ENCODE results near the gene SSTR3. TPM values are rescaled to one million over a fixed set of nuclear protein-coding genes. Genes with fewer than 3 reads are reported as not detected.

SSTR3 gene
- total RNA-seq, 4 donors from 2014 or later: 0.12 to 0.28 TPM; not detected in 2

GRCh38 chr22:37154925-37155712, 57.2 kb downstream of the SSTR3 start:
- ATAC-seq (ENCODE audit: low FRiP score) (no peak), DNase-seq (ENCODE audit: low spot score) (no peak)
- no peak for TF ChIP-seq CTCF (IDR thresholded peaks at IDR 0.05)

Small RNA genes lying within 50 kb of the gene (small RNA-seq; reads per million reads assigned to genes)
- not detected for gene Z82188.1

Other genes with a start within 250 kb of the SSTR3 start
- gene TST, start 193.0 kb downstream of the SSTR3 start, total RNA-seq: 100 to 1,000 TPM in 1 of 4 donors, 10 to 100 TPM in 3; 45.4 to 141 (median 78.0) TPM
- gene MPST, start 192.7 kb downstream of the SSTR3 start, total RNA-seq: 100 to 1,000 TPM in 3 of 4 donors, 10 to 100 TPM in 1; 73.9 to 193 (median 145) TPM
- 10 to 100 TPM in 1 of 4 donors, 1 to 10 TPM in 3; 6.2 to 17.3 (median 8.3) TPM for gene KCTD17, start 160.7 kb downstream of the SSTR3 start, total RNA-seq
- gene TMPRSS6, start 102.8 kb downstream of the SSTR3 start, total RNA-seq: not detected
- 1 to 10 TPM in 3 of 4 donors, under 1 TPM in 1; 0.95 to 4.4 (median 1.5) TPM for gene IL2RB, start 62.6 kb downstream of the SSTR3 start, total RNA-seq
- gene C1QTNF6, start 24.2 kb downstream of the SSTR3 start, total RNA-seq: 1 to 10 TPM; 1.0 to 2.8 (median 1.4) TPM
- gene RAC2, start 31.8 kb upstream of the SSTR3 start, total RNA-seq: 10 to 100 TPM; 11.0 to 51.6 (median 20.0) TPM
- gene CYTH4, start 70.0 kb upstream of the SSTR3 start, total RNA-seq: 10 to 100 TPM; 17.4 to 83.5 (median 34.4) TPM
- under 1 TPM in 1 of 4 donors, not detected in 3; 0.32 TPM for gene ELFN2, start 215.0 kb upstream of the SSTR3 start, total RNA-seq